ENCODE data around the gene STK31.

STK31 gene

DNA sequence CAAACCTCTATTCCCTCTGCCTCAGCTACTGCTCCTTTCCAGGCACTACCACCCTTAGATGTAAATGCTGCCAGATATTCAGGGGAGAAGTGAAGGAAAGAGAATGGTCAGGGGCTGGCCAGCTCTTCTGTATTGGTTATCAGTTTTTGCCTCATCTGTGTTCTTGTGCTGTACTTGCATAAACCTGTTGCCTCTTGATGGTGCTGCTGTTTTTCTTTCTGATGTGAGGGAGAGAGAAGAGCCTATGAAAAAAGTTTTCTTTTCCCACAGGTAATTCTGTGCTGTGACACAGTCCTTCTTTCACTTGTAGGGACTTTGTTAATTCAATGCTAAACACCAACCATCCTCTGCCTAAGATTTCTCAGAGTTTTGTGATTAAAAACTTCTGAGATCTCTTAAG, 57.5 kb downstream of the STK31 start:
- TF ChIP-seq, protein P1, sequence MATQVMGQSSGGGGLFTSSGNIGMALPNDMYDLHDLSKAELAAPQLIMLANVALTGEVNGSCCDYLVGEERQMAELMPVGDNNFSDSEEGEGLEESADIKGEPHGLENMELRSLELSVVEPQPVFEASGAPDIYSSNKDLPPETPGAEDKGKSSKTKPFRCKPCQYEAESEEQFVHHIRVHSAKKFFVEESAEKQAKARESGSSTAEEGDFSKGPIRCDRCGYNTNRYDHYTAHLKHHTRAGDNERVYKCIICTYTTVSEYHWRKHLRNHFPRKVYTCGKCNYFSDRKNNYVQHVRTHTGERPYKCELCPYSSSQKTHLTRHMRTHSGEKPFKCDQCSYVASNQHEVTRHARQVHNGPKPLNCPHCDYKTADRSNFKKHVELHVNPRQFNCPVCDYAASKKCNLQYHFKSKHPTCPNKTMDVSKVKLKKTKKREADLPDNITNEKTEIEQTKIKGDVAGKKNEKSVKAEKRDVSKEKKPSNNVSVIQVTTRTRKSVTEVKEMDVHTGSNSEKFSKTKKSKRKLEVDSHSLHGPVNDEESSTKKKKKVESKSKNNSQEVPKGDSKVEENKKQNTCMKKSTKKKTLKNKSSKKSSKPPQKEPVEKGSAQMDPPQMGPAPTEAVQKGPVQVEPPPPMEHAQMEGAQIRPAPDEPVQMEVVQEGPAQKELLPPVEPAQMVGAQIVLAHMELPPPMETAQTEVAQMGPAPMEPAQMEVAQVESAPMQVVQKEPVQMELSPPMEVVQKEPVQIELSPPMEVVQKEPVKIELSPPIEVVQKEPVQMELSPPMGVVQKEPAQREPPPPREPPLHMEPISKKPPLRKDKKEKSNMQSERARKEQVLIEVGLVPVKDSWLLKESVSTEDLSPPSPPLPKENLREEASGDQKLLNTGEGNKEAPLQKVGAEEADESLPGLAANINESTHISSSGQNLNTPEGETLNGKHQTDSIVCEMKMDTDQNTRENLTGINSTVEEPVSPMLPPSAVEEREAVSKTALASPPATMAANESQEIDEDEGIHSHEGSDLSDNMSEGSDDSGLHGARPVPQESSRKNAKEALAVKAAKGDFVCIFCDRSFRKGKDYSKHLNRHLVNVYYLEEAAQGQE (IDR thresholded peaks at IDR 0.05; ENCODE audit: low read depth), result no peak
- TF ChIP-seq RAD21 (IDR thresholded peaks at IDR 0.05; ENCODE audit: low read depth), result peak; percentile 24; the same call in 1 of the 2 replicates

DNA sequence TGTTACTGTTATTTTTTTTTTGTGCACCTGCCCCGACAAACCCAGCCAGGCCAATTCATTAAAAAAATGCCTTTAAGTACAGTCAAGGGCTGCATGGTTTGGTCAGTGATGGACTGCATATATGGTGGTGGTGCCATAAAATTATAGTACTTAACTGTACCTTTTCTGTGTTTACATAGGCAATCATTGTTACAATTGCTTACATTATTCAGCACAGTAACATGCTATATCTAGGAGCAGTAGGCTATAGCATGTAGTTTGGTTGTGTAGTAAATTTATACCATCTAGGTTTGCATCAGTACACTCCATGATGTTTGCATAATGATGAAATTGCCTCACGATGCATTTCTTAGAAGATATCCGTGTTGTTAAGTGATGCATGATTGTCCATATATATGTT, 58.0 kb downstream of the STK31 start:
- TF ChIP-seq NFIC (IDR thresholded peaks at IDR 0.05), result no peak
- TF ChIP-seq TCF12 (IDR thresholded peaks at IDR 0.05; ENCODE audit: low read depth), result no peak
- no peak for TF ChIP-seq USF1 (IDR thresholded peaks at IDR 0.05)
- TF ChIP-seq RAD21 (IDR thresholded peaks at IDR 0.05; ENCODE audit: low read depth), result no peak
- TF ChIP-seq, protein P1 (IDR thresholded peaks at IDR 0.05; ENCODE audit: low read depth), result no peak
- TF ChIP-seq CREB1 (IDR thresholded peaks at IDR 0.05; ENCODE audit: low read depth), result no peak
- no peak for TF ChIP-seq ZBTB7A (IDR thresholded peaks at IDR 0.05; ENCODE audit: low read depth)
- no peak for TF ChIP-seq EP300 (IDR thresholded peaks at IDR 0.05; ENCODE audit: borderline replicate concordance)
- TF ChIP-seq CEBPB (IDR thresholded peaks at IDR 0.05), result no peak
- TF ChIP-seq FOXM1 (IDR thresholded peaks at IDR 0.05; ENCODE audit: borderline replicate concordance, low read depth), result no peak
- no peak for TF ChIP-seq EGR1 (IDR thresholded peaks at IDR 0.05)
- no peak for TF ChIP-seq TEAD4 (IDR thresholded peaks at IDR 0.05)

GRCh38 chr7:23783115-23783514, 73.1 kb downstream of the STK31 start:
- TF ChIP-seq YY1 (IDR thresholded peaks at IDR 0.05; ENCODE audit: low read depth) (no peak), FOXM1 (IDR thresholded peaks at IDR 0.05; ENCODE audit: borderline replicate concordance, low read depth) (no peak), RAD21 (IDR thresholded peaks at IDR 0.05; ENCODE audit: low read depth) (no peak), CREB1 (IDR thresholded peaks at IDR 0.05; ENCODE audit: low read depth) (no peak), CEBPB (IDR thresholded peaks at IDR 0.05) (no peak), ZBTB7A (IDR thresholded peaks at IDR 0.05; ENCODE audit: low read depth) (no peak), EGR1 (IDR thresholded peaks at IDR 0.05) (no peak), TCF12 (IDR thresholded peaks at IDR 0.05; ENCODE audit: low read depth) (no peak), TEAD4 (IDR thresholded peaks at IDR 0.05) (no peak), TAF1 (IDR thresholded peaks at IDR 0.05; ENCODE audit: low read depth) (no peak)
- TF ChIP-seq, protein P1 (IDR thresholded peaks at IDR 0.05; ENCODE audit: low read depth), result no peak
- TF ChIP-seq, protein P2, sequence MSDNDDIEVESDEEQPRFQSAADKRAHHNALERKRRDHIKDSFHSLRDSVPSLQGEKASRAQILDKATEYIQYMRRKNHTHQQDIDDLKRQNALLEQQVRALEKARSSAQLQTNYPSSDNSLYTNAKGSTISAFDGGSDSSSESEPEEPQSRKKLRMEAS (IDR thresholded peaks at IDR 0.05), result no peak

- no peak for TF ChIP-seq TCF12 (IDR thresholded peaks at IDR 0.05; ENCODE audit: low read depth)
- 0 out of 2 replicates have a peak, but pooled peaks have one; percentile 10 for TF ChIP-seq RAD21 (IDR thresholded peaks at IDR 0.05; ENCODE audit: low read depth)
- peak; percentile 27; the same call in 1 of the 2 replicates for TF ChIP-seq EP300 (IDR thresholded peaks at IDR 0.05; ENCODE audit: borderline replicate concordance)
- TF ChIP-seq, protein P2 (IDR thresholded peaks at IDR 0.05), result 0 out of 2 replicates have a peak, but pooled peaks have one; percentile 11
Observed at GRCh38 chr7:23787272-23787671, 77.3 kb downstream of the STK31 start.

DNA sequence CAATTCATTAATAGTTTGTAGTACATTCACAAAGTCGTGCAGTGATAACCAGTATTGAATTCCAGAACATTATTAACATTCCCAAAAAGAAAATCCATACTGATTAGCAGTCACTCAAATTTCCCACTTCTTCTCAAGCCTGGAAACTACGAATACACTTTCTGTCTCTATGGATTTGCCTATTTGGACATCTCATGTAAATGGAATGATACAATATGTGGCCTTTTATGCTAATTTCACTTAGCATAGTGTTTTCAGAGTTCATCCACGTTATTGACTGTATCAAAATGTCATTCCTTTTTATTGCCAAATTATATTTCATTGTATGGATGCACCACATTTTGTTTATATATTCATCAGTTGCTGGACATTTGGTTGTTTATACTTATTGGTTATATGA, 78.8 kb downstream of the STK31 start:
- TF ChIP-seq RAD21 (IDR thresholded peaks at IDR 0.05; ENCODE audit: low read depth) (no peak), USF1 (IDR thresholded peaks at IDR 0.05) (no peak), YY1 (IDR thresholded peaks at IDR 0.05; ENCODE audit: low read depth) (no peak), TCF12 (IDR thresholded peaks at IDR 0.05; ENCODE audit: low read depth) (no peak), TAF1 (IDR thresholded peaks at IDR 0.05; ENCODE audit: low read depth) (no peak), NFIC (IDR thresholded peaks at IDR 0.05) (no peak), EGR1 (IDR thresholded peaks at IDR 0.05) (no peak), CREB1 (IDR thresholded peaks at IDR 0.05; ENCODE audit: low read depth) (no peak), TEAD4 (IDR thresholded peaks at IDR 0.05) (no peak), FOXM1 (IDR thresholded peaks at IDR 0.05; ENCODE audit: borderline replicate concordance, low read depth) (no peak)
- TF ChIP-seq, protein P2 (IDR thresholded peaks at IDR 0.05), result no peak
- TF ChIP-seq, protein P1 (IDR thresholded peaks at IDR 0.05; ENCODE audit: low read depth), result no peak

All from Ishikawa (cell line).